ENCODE measurements around the gene HIVEP1. TPM values are rescaled to one million over a fixed set of nuclear protein-coding genes. Genes with fewer than 3 reads are reported as not detected.

HIVEP1 gene
- total RNA-seq, 2 donors from 2014 or later: 22.3 to 34.4 TPM

GRCh38 chr6:12024216-12024615 lies 12.1 kb downstream of the HIVEP1 start:
- peak overlapping the region in 1 of 2 donors; percentile 60 for H3K27ac ChIP-seq
- no peak for DNase-seq (ENCODE audit: low spot score)
- TF ChIP-seq CTCF (IDR thresholded peaks at IDR 0.05): no peak
- no peaks in the 10 kb centered on the region for H3K9me3 ChIP-seq
- no peaks in the 10 kb centered on the region for H3K27me3 ChIP-seq (replicated peaks; ENCODE audit: insufficient read depth)
- H3K4me3 ChIP-seq: no peak overlapping the region
- no peaks in the 10 kb centered on the region for H3K36me3 ChIP-seq
- no peak for ATAC-seq (ENCODE audit: insufficient number of reproducible peaks, low FRiP score, low read depth)
- H3K4me1 ChIP-seq (ENCODE audit: control insufficient read depth in 1 of 2, low read depth in 2 of 2): peaks cover 17 to 58% of the 10 kb centered on the region in 2 donors

- peak overlapping the region; percentile 42 to 60 for H3K27ac ChIP-seq
- no peak for TF ChIP-seq CTCF (IDR thresholded peaks at IDR 0.05)
Measured at GRCh38 chr6:12024699-12025434, 12.8 kb downstream of the HIVEP1 start.

DNA sequence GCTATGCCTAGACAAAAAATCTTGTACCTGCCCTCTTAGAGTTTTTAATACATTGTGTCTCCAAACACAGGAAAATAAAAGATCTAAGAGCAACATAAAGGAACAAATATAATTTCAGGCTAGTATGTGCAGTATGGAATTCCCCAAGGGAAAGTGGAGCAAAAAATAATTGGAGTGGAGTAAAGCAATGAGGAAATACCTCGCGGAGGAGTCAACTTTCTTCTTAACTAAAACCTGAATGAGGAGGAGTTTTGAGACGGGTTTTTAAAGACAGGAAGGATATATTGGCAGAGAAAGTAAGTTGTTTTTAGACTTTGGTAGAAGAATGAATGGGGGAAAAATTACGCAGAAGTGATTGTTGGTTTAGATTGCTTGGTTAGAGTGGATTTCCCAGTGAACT lies 14.0 kb downstream of the HIVEP1 start:
- Histone ChIP-seq H3K27me3 (replicated peaks; ENCODE audit: insufficient read depth) (no peaks in the 10 kb centered on the region), H3K27ac (peak overlapping the region in 1 of 2 donors; percentile 60), H3K36me3 (no peaks in the 10 kb centered on the region), H3K4me3 (no peak overlapping the region), H3K4me1 (ENCODE audit: control insufficient read depth in 1 of 2, low read depth in 2 of 2) (peaks cover 17 to 47% of the 10 kb centered on the region in 2 donors), H3K9me3 (no peaks in the 10 kb centered on the region)
- TF ChIP-seq CTCF (IDR thresholded peaks at IDR 0.05): no peak
- DNase-seq (ENCODE audit: low spot score): no peak
- ATAC-seq (ENCODE audit: insufficient number of reproducible peaks, low FRiP score, low read depth): no peak

More at GRCh38 chr6:12024699-12025434, 12.8 kb downstream of the HIVEP1 start:
- DNase-seq (ENCODE audit: low spot score) (no peak), ATAC-seq (ENCODE audit: insufficient number of reproducible peaks, low FRiP score, low read depth) (peak; percentile 62)
- Histone ChIP-seq H3K36me3 (no peaks in the 10 kb centered on the region), H3K4me3 (no peak overlapping the region), H3K4me1 (ENCODE audit: control insufficient read depth in 1 of 2, low read depth in 2 of 2) (peaks cover 17 to 58% of the 10 kb centered on the region in 2 donors), H3K9me3 (no peaks in the 10 kb centered on the region), H3K27me3 (replicated peaks; ENCODE audit: insufficient read depth) (no peaks in the 10 kb centered on the region)

GRCh38 chr6:12026833-12027232 lies 14.7 kb downstream of the HIVEP1 start:
- Histone ChIP-seq H3K4me3 (no peak overlapping the region), H3K9me3 (no peaks in the 10 kb centered on the region), H3K36me3 (no peaks in the 10 kb centered on the region), H3K4me1 (ENCODE audit: control insufficient read depth in 1 of 2, low read depth in 2 of 2) (peaks cover 17 to 44% of the 10 kb centered on the region in 2 donors), H3K27me3 (replicated peaks; ENCODE audit: insufficient read depth) (no peaks in the 10 kb centered on the region), H3K27ac (no peak overlapping the region)
- DNase-seq (ENCODE audit: low spot score) (no peak), ATAC-seq (ENCODE audit: insufficient number of reproducible peaks, low FRiP score, low read depth) (no peak)
- no peak for TF ChIP-seq CTCF (IDR thresholded peaks at IDR 0.05)

DNA sequence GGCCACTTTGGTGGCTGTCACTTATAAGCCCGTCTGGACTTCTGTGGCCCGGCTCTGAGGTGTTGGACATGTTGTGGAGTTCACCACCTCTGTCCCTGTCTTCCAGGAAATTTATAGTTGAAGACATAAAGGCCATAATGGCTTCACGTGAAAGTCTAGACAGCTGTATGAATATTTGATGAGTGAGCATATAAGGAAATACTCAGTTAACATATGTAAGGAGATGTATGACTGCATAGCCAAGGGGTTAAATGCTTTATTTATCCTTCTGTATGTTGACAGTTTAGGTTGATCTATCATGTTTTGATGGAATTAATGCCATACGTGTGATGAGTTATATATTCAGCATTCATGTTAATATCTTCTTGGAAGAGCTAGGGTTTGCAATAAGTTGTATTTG lies 16.1 kb downstream of the HIVEP1 start:
- Histone ChIP-seq H3K27ac (no peak overlapping the region), H3K36me3 (no peaks in the 10 kb centered on the region), H3K9me3 (no peaks in the 10 kb centered on the region), H3K27me3 (replicated peaks; ENCODE audit: insufficient read depth) (no peaks in the 10 kb centered on the region), H3K4me3 (no peak overlapping the region), H3K4me1 (ENCODE audit: control insufficient read depth in 1 of 2, low read depth in 2 of 2) (peaks cover 16 to 43% of the 10 kb centered on the region in 2 donors)
- no peak for TF ChIP-seq CTCF (IDR thresholded peaks at IDR 0.05)
- ATAC-seq (ENCODE audit: insufficient number of reproducible peaks, low FRiP score, low read depth) (no peak), DNase-seq (ENCODE audit: low spot score) (no peak)
